Stimulated activated CD8-positive, alpha-beta memory T cell treated with anti-CD3 and anti-CD28 coated beads, Interleukin-4, amount 100 ng/mL, for 4 hours (primary cell): ENCODE measurements around the gene PHPT1.
A peak's percentile ranks its signal among the peaks of the same experiment; 100 is the strongest.
"Not testable (repeated sequence)": the region's sequence is repeated elsewhere in the genome, so short reads cannot be mapped to it uniquely, and the experiment has no call there.

Experiments used
- DNase-seq, 2 donors: peaks; one replicate each; pipeline ENCODE4 v3.0.0-alpha.2; 2020; ENCODE audit warnings: low read depth in 2 of 2, low spot score in 1 of 2

The PHPT1 gene

GRCh38 chr9:136837146-136837855 lies 11.9 kb upstream of the PHPT1 start:
- DNase-seq = no peak

GRCh38 chr9:136837856-136838277 lies 11.3 kb upstream of the PHPT1 start:
- DNase-seq = not testable (repeated sequence)

- DNase-seq = no peak
Measured at GRCh38 chr9:136838314-136839228, 10.6 kb upstream of the PHPT1 start.

GRCh38 chr9:136839229-136840139 lies 9.7 kb upstream of the PHPT1 start:
- no peak for DNase-seq

- no peak for DNase-seq
Measured at GRCh38 chr9:136840140-136840876, 8.9 kb upstream of the PHPT1 start.

GRCh38 chr9:136840877-136841645 lies 8.1 kb upstream of the PHPT1 start:
- no peak for DNase-seq

- not testable (repeated sequence) for DNase-seq
Measured at GRCh38 chr9:136841646-136842379, 7.4 kb upstream of the PHPT1 start.

GRCh38 chr9:136842380-136842948 lies 6.7 kb upstream of the PHPT1 start, which contains the start of gene AJM1:
Gene AJM1, plus strand, starts transcription at chr9:136842478. Its CDS starts 1,937 bp downstream, at chr9:136844415.
- peak; percentile 49 to 52 for DNase-seq

- not testable (repeated sequence) for DNase-seq
Measured at GRCh38 chr9:136843159-136843800, 5.9 kb upstream of the PHPT1 start.

GRCh38 chr9:136843801-136844740 lies 5.1 kb upstream of the PHPT1 start:
- peak; percentile 27 to 35 for DNase-seq

- DNase-seq = no peak
Measured at GRCh38 chr9:136844761-136845464, 4.3 kb upstream of the PHPT1 start.

- no peak for DNase-seq
Measured at GRCh38 chr9:136845465-136846260, 3.5 kb upstream of the PHPT1 start.

GRCh38 chr9:136846376-136847087 lies 2.7 kb upstream of the PHPT1 start:
- DNase-seq = no peak

- DNase-seq = no peak
Measured at GRCh38 chr9:136847088-136847825, 2.0 kb upstream of the PHPT1 start.
